ENCODE measurements around the gene MTUS2.

The MTUS2 gene

GRCh38 chr13:29507356-29507755, 687.2 kb downstream of the MTUS2 start:
- H3K4me3 ChIP-seq (ENCODE audit: low read depth, low read length): no peak overlapping the region
- TF ChIP-seq CTCF (IDR thresholded peaks at IDR 0.05; ENCODE audit: borderline replicate concordance, insufficient read depth, low read depth, low read length): no peak

- TF ChIP-seq CTCF (IDR thresholded peaks at IDR 0.05; ENCODE audit: borderline replicate concordance, insufficient read depth, low read depth, low read length): peak; percentile 98
- no peak overlapping the region for H3K4me3 ChIP-seq (ENCODE audit: low read depth, low read length)
These were observed 688.2 kb downstream of the MTUS2 start for GRCh38 chr13:29508130-29508875.

- TF ChIP-seq CTCF (IDR thresholded peaks at IDR 0.05; ENCODE audit: borderline replicate concordance, insufficient read depth, low read depth, low read length): no peak
- no peak overlapping the region for H3K4me3 ChIP-seq (ENCODE audit: low read depth, low read length)
These were observed 688.7 kb downstream of the MTUS2 start for GRCh38 chr13:29508876-29509252.

- TF ChIP-seq CTCF (IDR thresholded peaks at IDR 0.05; ENCODE audit: borderline replicate concordance, insufficient read depth, low read depth, low read length): no peak
- no peak overlapping the region for H3K4me3 ChIP-seq (ENCODE audit: low read depth, low read length)
These were observed 690.0 kb downstream of the MTUS2 start for GRCh38 chr13:29509999-29510589.

- TF ChIP-seq CTCF (IDR thresholded peaks at IDR 0.05; ENCODE audit: borderline replicate concordance, insufficient read depth, low read depth, low read length): no peak
- H3K4me3 ChIP-seq (ENCODE audit: low read depth, low read length): no peak overlapping the region
These were observed 690.5 kb downstream of the MTUS2 start for GRCh38 chr13:29510651-29511084.

- no peak overlapping the region for H3K4me3 ChIP-seq (ENCODE audit: low read depth, low read length)
- TF ChIP-seq CTCF (IDR thresholded peaks at IDR 0.05; ENCODE audit: borderline replicate concordance, insufficient read depth, low read depth, low read length): no peak
These were observed 691.1 kb downstream of the MTUS2 start for GRCh38 chr13:29511106-29511796.
